HEK293 (cell line): ENCODE data around the gene KLHL29.

ENCODE experiments used
- CTCF ChIA-PET: fragments of 350-600 bp; formaldehyde crosslinking; extraction: SDS; loops from one replicate; lab custom pipeline; 2021; ENCODE audit warnings: antibody characterized with exemption; lab: Yijun Ruan, JAX
- POLR2A ChIA-PET: fragments of 300-600 bp; formaldehyde crosslinking; extraction: SDS; loops from one replicate; lab custom pipeline; 2020; ENCODE audit warnings: antibody characterized with exemption, inconsistent platforms; lab: Yijun Ruan, JAX
- H3K27ac ChIP-seq: fragments of 200-500 bp; sonication (Bioruptor generic); 2 replicates; pipeline ENCODE4 v1.5.1; 2014; ENCODE audit warnings: low read depth, low read length, control low read depth, inconsistent platforms; ENCODE audit errors: extremely low read depth
- H3K36me3 ChIP-seq, 2 experiments: fragments of 200-500 bp in 1 of 2; sonication (Bioruptor generic) in 1 of 2; 1 replicate in 1 of 2; 2 replicates in 1 of 2; pipeline ENCODE4 v1.5.1; 2014 to 2017; ENCODE audit warnings: inconsistent platforms in 2 of 2, low read length in 2 of 2; ENCODE audit not compliant: control insufficient read depth in 2 of 2, insufficient read depth in 1 of 2
- H3K4me1 ChIP-seq: fragments of 200-500 bp; sonication (Bioruptor generic); 2 replicates; pipeline ENCODE4 v1.5.1; 2014; ENCODE audit warnings: mild to moderate bottlenecking, low read length, inconsistent platforms; ENCODE audit not compliant: control insufficient read depth, insufficient read depth
- H3K4me3 ChIP-seq: 2 replicates; pipeline ENCODE4 v1.5.1; 2011; ENCODE audit warnings: low read depth, mild to moderate bottlenecking, control low read depth, low read length, moderate library complexity
- H3K9me3 ChIP-seq: fragments of 200-500 bp; sonication (Bioruptor generic); 2 replicates; pipeline ENCODE4 v1.5.1; 2014; ENCODE audit warnings: low read depth, low read length, inconsistent platforms; ENCODE audit not compliant: control insufficient read depth, insufficient read depth
- EGR2 ChIP-seq: fragments of 450-650 bp; formaldehyde crosslinking; IDR thresholded peaks from 2 replicates; pipeline ENCODE4 v1.5.1; 2016; ENCODE audit warnings: low read depth, missing biosample characterization, missing genetic modification characterization
- HOXD13 ChIP-seq: sonication (generic); formaldehyde crosslinking; IDR thresholded peaks from 2 replicates; pipeline ENCODE4 v1.8.0; 2022; ENCODE audit warnings: missing genetic modification reagents, borderline replicate concordance
- SCRT1 ChIP-seq: fragments of 450-650 bp; formaldehyde crosslinking; IDR thresholded peaks from 2 replicates; pipeline ENCODE4 v1.5.1; 2016; ENCODE audit warnings: missing biosample characterization, missing genetic modification characterization, borderline replicate concordance
- ZFHX2 ChIP-seq: fragments of 450-650 bp; formaldehyde crosslinking; conservative IDR thresholded peaks from 2 replicates; pipeline ENCODE4 v1.5.1; 2016; ENCODE audit warnings: missing biosample characterization, missing genetic modification characterization
- ZFP37 ChIP-seq: fragments of 450-650 bp; formaldehyde crosslinking; IDR thresholded peaks from 2 replicates; pipeline ENCODE4 v1.5.1; 2016; ENCODE audit warnings: missing biosample characterization, missing genetic modification characterization
- ZNF157 ChIP-seq: fragments of 450-650 bp; formaldehyde crosslinking; IDR thresholded peaks from 2 replicates; pipeline ENCODE4 v1.5.1; 2016; ENCODE audit warnings: missing biosample characterization, missing genetic modification characterization
- ZNF174 ChIP-seq: fragments of 450-650 bp; formaldehyde crosslinking; IDR thresholded peaks from 2 replicates; pipeline ENCODE4 v1.5.0; 2017; ENCODE audit warnings: missing biosample characterization, mild to moderate bottlenecking, missing genetic modification characterization
- ZNF292 ChIP-seq: fragments of 450-650 bp; formaldehyde crosslinking; IDR thresholded peaks from 2 replicates; pipeline ENCODE4 v1.5.1; 2016; ENCODE audit warnings: low read depth, missing biosample characterization, missing genetic modification characterization, borderline replicate concordance
- ZNF335 ChIP-seq: fragments of 450-650 bp; formaldehyde crosslinking; conservative IDR thresholded peaks from 2 replicates; pipeline ENCODE4 v1.5.1; 2016; ENCODE audit warnings: missing biosample characterization, missing genetic modification characterization
- ZNF433 ChIP-seq: fragments of 450-650 bp; formaldehyde crosslinking; IDR thresholded peaks from 2 replicates; pipeline ENCODE4 v1.5.1; 2016; ENCODE audit warnings: missing biosample characterization, missing genetic modification characterization, low read depth
- ZNF629 ChIP-seq: fragments of 450-650 bp; formaldehyde crosslinking; IDR thresholded peaks from 2 replicates; pipeline ENCODE4 v1.5.1; 2017; ENCODE audit warnings: missing biosample characterization, missing genetic modification characterization
- ZNF837 ChIP-seq: fragments of 450-650 bp; formaldehyde crosslinking; IDR thresholded peaks from 2 replicates; pipeline ENCODE4 v1.5.1; 2016; ENCODE audit warnings: missing biosample characterization, missing genetic modification characterization
- ZSCAN16 ChIP-seq: fragments of 450-650 bp; formaldehyde crosslinking; IDR thresholded peaks from 2 replicates; pipeline ENCODE4 v1.5.1; 2016; ENCODE audit warnings: missing biosample characterization, missing genetic modification characterization
- TF ChIP-seq, protein P1 (sequence below): fragments of 450-650 bp; formaldehyde crosslinking; IDR thresholded peaks from 2 replicates; pipeline ENCODE4 v1.5.1; 2016; ENCODE audit warnings: missing biosample characterization, missing genetic modification characterization
- TF ChIP-seq, protein P2 (sequence below): fragments of 450-650 bp; formaldehyde crosslinking; IDR thresholded peaks from 2 replicates; pipeline ENCODE4 v1.5.1; 2016; ENCODE audit warnings: missing biosample characterization, missing genetic modification characterization
- TF ChIP-seq, protein P3 (sequence below): fragments of 450-650 bp; formaldehyde crosslinking; IDR thresholded peaks from 2 replicates; pipeline ENCODE4 v1.5.1; 2016; ENCODE audit warnings: missing biosample characterization, missing genetic modification characterization, borderline replicate concordance

The KLHL29 gene

DNA sequence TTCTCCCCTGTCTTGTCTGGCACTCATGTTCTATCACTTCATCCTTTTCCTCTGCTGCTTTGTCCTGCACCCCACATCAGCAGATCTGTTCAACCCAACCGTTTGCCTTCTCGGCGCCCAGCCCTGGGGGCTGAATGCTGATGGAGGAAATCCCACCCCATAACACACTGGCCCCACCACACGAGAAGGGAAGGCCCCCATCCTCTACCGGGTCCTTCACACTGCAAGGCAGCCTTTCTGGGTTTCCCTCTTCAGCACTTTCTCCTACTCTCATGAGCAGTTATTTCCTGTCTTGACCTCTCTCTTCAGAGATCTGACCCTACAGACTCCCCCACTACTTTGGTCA is 314.6 kb downstream of the KLHL29 start:
- peaks cover 0 to 49% of the 10 kb centered on the region in 2 experiments; a peak in 1 of 3 replicates for H3K36me3 ChIP-seq
- TF ChIP-seq ZNF837 (tag by site-specific recombination) = no peak
- TF ChIP-seq ZNF292 (tag by site-specific recombination) = no peak
- TF ChIP-seq, protein P1, sequence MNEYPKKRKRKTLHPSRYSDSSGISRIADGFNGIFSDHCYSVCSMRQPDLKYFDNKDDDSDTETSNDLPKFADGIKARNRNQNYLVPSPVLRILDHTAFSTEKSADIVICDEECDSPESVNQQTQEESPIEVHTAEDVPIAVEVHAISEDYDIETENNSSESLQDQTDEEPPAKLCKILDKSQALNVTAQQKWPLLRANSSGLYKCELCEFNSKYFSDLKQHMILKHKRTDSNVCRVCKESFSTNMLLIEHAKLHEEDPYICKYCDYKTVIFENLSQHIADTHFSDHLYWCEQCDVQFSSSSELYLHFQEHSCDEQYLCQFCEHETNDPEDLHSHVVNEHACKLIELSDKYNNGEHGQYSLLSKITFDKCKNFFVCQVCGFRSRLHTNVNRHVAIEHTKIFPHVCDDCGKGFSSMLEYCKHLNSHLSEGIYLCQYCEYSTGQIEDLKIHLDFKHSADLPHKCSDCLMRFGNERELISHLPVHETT = no peak
- TF ChIP-seq, protein P2, sequence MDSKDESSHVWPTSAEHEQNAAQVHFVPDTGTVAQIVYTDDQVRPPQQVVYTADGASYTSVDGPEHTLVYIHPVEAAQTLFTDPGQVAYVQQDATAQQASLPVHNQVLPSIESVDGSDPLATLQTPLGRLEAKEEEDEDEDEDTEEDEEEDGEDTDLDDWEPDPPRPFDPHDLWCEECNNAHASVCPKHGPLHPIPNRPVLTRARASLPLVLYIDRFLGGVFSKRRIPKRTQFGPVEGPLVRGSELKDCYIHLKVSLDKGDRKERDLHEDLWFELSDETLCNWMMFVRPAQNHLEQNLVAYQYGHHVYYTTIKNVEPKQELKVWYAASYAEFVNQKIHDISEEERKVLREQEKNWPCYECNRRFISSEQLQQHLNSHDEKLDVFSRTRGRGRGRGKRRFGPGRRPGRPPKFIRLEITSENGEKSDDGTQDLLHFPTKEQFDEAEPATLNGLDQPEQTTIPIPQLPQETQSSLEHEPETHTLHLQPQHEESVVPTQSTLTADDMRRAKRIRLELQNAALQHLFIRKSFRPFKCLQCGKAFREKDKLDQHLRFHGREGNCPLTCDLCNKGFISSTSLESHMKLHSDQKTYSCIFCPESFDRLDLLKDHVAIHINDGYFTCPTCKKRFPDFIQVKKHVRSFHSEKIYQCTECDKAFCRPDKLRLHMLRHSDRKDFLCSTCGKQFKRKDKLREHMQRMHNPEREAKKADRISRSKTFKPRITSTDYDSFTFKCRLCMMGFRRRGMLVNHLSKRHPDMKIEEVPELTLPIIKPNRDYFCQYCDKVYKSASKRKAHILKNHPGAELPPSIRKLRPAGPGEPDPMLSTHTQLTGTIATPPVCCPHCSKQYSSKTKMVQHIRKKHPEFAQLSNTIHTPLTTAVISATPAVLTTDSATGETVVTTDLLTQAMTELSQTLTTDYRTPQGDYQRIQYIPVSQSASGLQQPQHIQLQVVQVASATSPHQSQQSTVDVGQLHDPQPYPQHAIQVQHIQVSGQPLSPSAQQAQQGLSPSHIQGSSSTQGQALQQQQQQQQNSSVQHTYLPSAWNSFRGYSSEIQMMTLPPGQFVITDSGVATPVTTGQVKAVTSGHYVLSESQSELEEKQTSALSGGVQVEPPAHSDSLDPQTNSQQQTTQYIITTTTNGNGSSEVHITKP = no peak
- TF ChIP-seq ZFP37 = no peak
- TF ChIP-seq ZNF433 = no peak
- TF ChIP-seq ZNF629 (tag by site-specific recombination) = no peak
- TF ChIP-seq ZNF335 = no peak
- no peak for TF ChIP-seq ZSCAN16
- no peak for TF ChIP-seq HOXD13 (CRISPR knock-in tag)
- no peak for TF ChIP-seq ZNF157
- CTCF ChIA-PET = no interaction called here

DNA sequence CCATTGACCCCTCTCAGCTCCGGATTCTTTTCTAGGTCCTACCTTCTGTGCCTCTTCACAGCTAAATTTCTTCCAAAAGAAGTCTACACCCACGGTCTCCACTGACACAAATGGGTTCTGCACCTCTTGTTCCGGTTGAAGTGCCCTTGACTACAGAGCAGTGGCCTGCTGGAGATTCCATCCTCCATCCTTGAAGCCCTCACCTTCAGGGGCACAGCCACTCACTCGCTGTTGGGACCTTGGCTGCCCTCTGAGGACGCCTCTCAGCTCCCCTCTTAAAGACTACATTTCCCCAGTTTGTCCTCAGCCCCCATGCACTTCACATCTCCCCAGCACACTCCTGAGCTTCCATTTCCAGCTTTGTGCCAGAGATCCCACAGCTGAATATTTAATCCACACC is 315.6 kb downstream of the KLHL29 start:
- ChIA-PET CTCF (no interaction called here), POLR2A (no interaction called here)
- peaks cover 0 to 46% of the 10 kb centered on the region in 2 experiments; a peak in 1 of 3 replicates for H3K36me3 ChIP-seq

More for the DNA sequence above, 314.6 kb downstream of the KLHL29 start:
- H3K4me1 ChIP-seq = no peaks in the 10 kb centered on the region
- H3K27ac ChIP-seq = no peak overlapping the region
- POLR2A ChIA-PET = no interaction called here
- H3K9me3 ChIP-seq = no peaks in the 10 kb centered on the region
- H3K4me3 ChIP-seq = no peak overlapping the region

DNA sequence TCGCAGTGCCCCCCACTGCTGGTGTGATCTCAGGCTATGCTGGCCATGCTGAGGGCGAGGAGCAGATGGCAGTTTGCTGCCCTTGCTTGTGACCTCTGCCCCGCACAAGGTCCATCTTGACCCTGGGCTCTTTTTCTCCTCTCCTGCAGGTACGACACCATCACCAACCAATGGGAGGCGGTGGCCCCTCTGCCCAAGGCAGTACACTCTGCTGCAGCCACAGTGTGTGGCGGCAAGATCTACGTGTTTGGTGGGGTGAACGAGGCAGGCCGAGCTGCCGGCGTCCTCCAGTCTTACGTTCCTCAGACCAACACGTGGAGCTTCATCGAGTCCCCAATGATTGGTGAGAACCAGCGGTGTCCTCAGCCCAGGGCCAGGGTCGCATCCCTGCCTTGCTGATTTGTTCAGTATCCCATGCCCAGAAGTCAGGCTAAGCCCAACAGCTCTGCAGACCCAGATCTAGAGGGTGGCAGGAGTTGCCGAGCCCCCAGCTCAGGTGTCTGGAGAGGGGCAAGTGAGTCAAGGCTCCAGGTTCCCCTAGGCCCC is 318.1 kb downstream of the KLHL29 start:
- TF ChIP-seq ZFHX2 (no peak), SCRT1 (no peak), ZNF629 (tag by site-specific recombination) (no peak), EGR2 (no peak)
- TF ChIP-seq, protein P3, sequence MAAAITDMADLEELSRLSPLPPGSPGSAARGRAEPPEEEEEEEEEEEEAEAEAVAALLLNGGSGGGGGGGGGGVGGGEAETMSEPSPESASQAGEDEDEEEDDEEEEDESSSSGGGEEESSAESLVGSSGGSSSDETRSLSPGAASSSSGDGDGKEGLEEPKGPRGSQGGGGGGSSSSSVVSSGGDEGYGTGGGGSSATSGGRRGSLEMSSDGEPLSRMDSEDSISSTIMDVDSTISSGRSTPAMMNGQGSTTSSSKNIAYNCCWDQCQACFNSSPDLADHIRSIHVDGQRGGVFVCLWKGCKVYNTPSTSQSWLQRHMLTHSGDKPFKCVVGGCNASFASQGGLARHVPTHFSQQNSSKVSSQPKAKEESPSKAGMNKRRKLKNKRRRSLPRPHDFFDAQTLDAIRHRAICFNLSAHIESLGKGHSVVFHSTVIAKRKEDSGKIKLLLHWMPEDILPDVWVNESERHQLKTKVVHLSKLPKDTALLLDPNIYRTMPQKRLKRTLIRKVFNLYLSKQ (tag by site-specific recombination) = no peak
- H3K27ac ChIP-seq = no peak overlapping the region
- ChIA-PET POLR2A (no interaction called here), CTCF (interaction anchor here (0.7 kb wide), 1 partner anchor 287 kb away, joined by 3 read pairs; no protein-coding TSS in a partner anchor)
- H3K36me3 ChIP-seq = peaks cover 0 to 44% of the 10 kb centered on the region in 2 experiments; a peak in 1 of 3 replicates
- H3K4me3 ChIP-seq = no peak overlapping the region
- H3K4me1 ChIP-seq = no peaks in the 10 kb centered on the region
- H3K9me3 ChIP-seq = no peaks in the 10 kb centered on the region

More for the DNA sequence above, 315.6 kb downstream of the KLHL29 start:
- Histone ChIP-seq H3K4me1 (no peaks in the 10 kb centered on the region), H3K27ac (no peak overlapping the region), H3K4me3 (no peak overlapping the region), H3K9me3 (no peaks in the 10 kb centered on the region)
- no peak for TF ChIP-seq ZNF174 (tag by site-specific recombination)
- TF ChIP-seq, protein P3 (tag by site-specific recombination) = no peak
